SU-DHL-6 (cell line): ENCODE results near the gene EVX2.

Experiments used
- H2AFZ ChIP-seq: fragments of 200-600 bp; sonication (generic); 2 replicates; pipeline ENCODE4 v1.6.1; 2014; ENCODE audit warnings: low read depth, mild to moderate bottlenecking, moderate library complexity, mixed read lengths, antibody characterized with exemption, low read length; ENCODE audit not compliant: severe bottlenecking
- H3F3A ChIP-seq: fragments of 200-600 bp; shearing (Covaris generic); 2 replicates; pipeline ENCODE4 v1.6.0; 2016; ENCODE audit warnings: antibody characterized with exemption, mild to moderate bottlenecking; ENCODE audit not compliant: insufficient read depth
- H3K27ac ChIP-seq: fragments of 200-600 bp; sonication (generic); 2 replicates; pipeline ENCODE4 v1.5.1; 2016; ENCODE audit warnings: low read depth, mild to moderate bottlenecking, low read length, moderate library complexity, mixed read lengths
- H3K27me3 ChIP-seq: fragments of 200-600 bp; sonication (generic), shearing (Covaris generic); 2 replicates; pipeline ENCODE4 v1.6.0; 2014; ENCODE audit warnings: mild to moderate bottlenecking, low read length
- H3K36me3 ChIP-seq: fragments of 200-600 bp; sonication (generic); 2 replicates; pipeline ENCODE4 v1.6.1; 2014; ENCODE audit warnings: mild to moderate bottlenecking, low read length, mixed read lengths
- H3K4me2 ChIP-seq: fragments of 300-600, 200-600 bp; shearing (Covaris generic), sonication (generic); 2 replicates; pipeline ENCODE4 v1.6.0; 2014; ENCODE audit warnings: low read length, low read depth, mild to moderate bottlenecking; ENCODE audit not compliant: poor library complexity, severe bottlenecking
- H3K4me3 ChIP-seq: fragments of 200-600 bp; sonication (generic); 2 replicates; pipeline ENCODE4 v1.5.1; 2014; ENCODE audit warnings: antibody characterized with exemption, low read length, mild to moderate bottlenecking, mixed read lengths; ENCODE audit not compliant: insufficient read depth, poor library complexity, severe bottlenecking
- H3K79me2 ChIP-seq: fragments of 200-600 bp; sonication (generic); 2 replicates; pipeline ENCODE4 v1.6.1; 2014; ENCODE audit warnings: mild to moderate bottlenecking, low read length, moderate library complexity; ENCODE audit not compliant: insufficient read depth
- H3K9ac ChIP-seq: fragments of 200-600 bp; sonication (generic); 2 replicates; pipeline ENCODE4 v1.7.0; 2014; ENCODE audit warnings: mild to moderate bottlenecking, low read length
- H3K9me2 ChIP-seq: fragments of 200-600 bp; sonication (generic); replicated peaks from 2 replicates; pipeline ENCODE4 v1.6.1; 2014; ENCODE audit warnings: low read length; ENCODE audit not compliant: insufficient read depth
- H3K9me3 ChIP-seq: fragments of 200-600 bp; sonication (generic); 2 replicates; pipeline ENCODE4 v1.6.1; 2014; ENCODE audit warnings: low read length, mixed read lengths; ENCODE audit not compliant: insufficient read depth
- H4K20me1 ChIP-seq: fragments of 200-600 bp; sonication (generic); 2 replicates; pipeline ENCODE4 v1.6.1; 2014; ENCODE audit warnings: low read depth, mild to moderate bottlenecking, antibody characterized with exemption, low read length, moderate library complexity, mixed read lengths
- CTCF ChIP-seq: fragments of 200-600 bp; sonication (generic); IDR thresholded peaks from one replicate; pipeline ENCODE4 v1.5.1; 2017; ENCODE audit warnings: antibody characterized with exemption, mild to moderate bottlenecking, low read length, moderate library complexity; ENCODE audit not compliant: insufficient read depth, poor library complexity, severe bottlenecking
- EZH2phosphoT487 ChIP-seq: fragments of 200-600 bp; sonication (generic), shearing (Covaris generic); conservative IDR thresholded peaks from 2 replicates; pipeline ENCODE4 v1.6.1; 2018; ENCODE audit warnings: mild to moderate bottlenecking, antibody characterized with exemption, low read length, moderate library complexity, mixed read lengths

The EVX2 gene

GRCh38 chr2:176076796-176077195 lies 7.0 kb downstream of the EVX2 start:
- Histone ChIP-seq H3F3A (no peaks in the 10 kb centered on the region), H3K4me2 (no peak overlapping the region), H3K79me2 (no peaks in the 10 kb centered on the region), H2AFZ (no peak overlapping the region), H3K27me3 (no peaks in the 10 kb centered on the region), H3K36me3 (no peaks in the 10 kb centered on the region), H3K4me3 (no peak overlapping the region), H3K27ac (no peak overlapping the region), H3K9me2 (no peaks in the 10 kb centered on the region), H3K9ac (no peak overlapping the region), H3K9me3 (no peaks in the 10 kb centered on the region), H4K20me1 (no peaks in the 10 kb centered on the region)
- no peak for TF ChIP-seq CTCF
- TF ChIP-seq EZH2phosphoT487, result no peak

- no peaks in the 10 kb centered on the region for H3K36me3 ChIP-seq
- TF ChIP-seq CTCF, result no peak
- TF ChIP-seq EZH2phosphoT487, result no peak
- no peak overlapping the region for H2AFZ ChIP-seq
- no peaks in the 10 kb centered on the region for H3K9me2 ChIP-seq
- no peak overlapping the region for H3K27ac ChIP-seq
- H3K9me3 ChIP-seq, result no peaks in the 10 kb centered on the region
- no peak overlapping the region for H3K4me2 ChIP-seq
- H3K79me2 ChIP-seq, result no peaks in the 10 kb centered on the region
- no peak overlapping the region for H3K4me3 ChIP-seq
- H3K27me3 ChIP-seq, result no peaks in the 10 kb centered on the region
- no peaks in the 10 kb centered on the region for H3F3A ChIP-seq
- no peaks in the 10 kb centered on the region for H4K20me1 ChIP-seq
- H3K9ac ChIP-seq, result no peak overlapping the region
Observed at GRCh38 chr2:176076063-176076462, 7.7 kb downstream of the EVX2 start.

- no peaks in the 10 kb centered on the region for H3K36me3 ChIP-seq
- H3K27ac ChIP-seq, result no peak overlapping the region
- no peak overlapping the region for H3K9ac ChIP-seq
- no peak overlapping the region for H2AFZ ChIP-seq
- no peaks in the 10 kb centered on the region for H3K79me2 ChIP-seq
- H3K27me3 ChIP-seq, result no peaks in the 10 kb centered on the region
- no peak overlapping the region for H3K4me3 ChIP-seq
- no peaks in the 10 kb centered on the region for H3K9me3 ChIP-seq
- no peaks in the 10 kb centered on the region for H3K9me2 ChIP-seq
- no peaks in the 10 kb centered on the region for H4K20me1 ChIP-seq
- no peak for TF ChIP-seq EZH2phosphoT487
- no peak for TF ChIP-seq CTCF
- no peaks in the 10 kb centered on the region for H3F3A ChIP-seq
- H3K4me2 ChIP-seq, result no peak overlapping the region
Observed at GRCh38 chr2:176075481-176075880, 8.3 kb downstream of the EVX2 start.

DNA sequence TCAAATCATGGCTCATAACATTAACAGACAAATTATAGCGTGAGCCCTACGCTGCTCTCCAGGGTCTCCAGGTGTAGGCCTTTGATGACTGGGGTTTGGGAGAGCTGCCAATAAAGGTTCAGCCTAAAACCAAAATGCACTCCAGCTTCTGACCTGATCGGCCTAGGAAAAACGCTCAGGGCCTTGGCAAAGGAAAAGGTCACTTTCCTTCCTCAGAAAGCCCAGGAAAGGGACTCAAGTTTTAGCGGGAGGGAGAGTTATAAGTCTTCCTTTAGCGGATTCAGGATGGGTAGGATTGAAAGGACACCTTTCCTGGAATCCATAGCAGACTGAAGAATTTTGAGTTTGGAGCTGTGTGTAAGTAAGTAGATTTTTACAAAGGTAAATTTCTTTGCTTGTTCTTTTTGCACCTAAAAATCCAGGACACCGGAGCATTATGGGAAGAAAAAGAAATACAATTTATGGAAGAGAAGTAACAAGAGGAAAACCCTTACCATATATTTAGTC lies 8.8 kb downstream of the EVX2 start:
- no peak overlapping the region for H3K9ac ChIP-seq
- no peaks in the 10 kb centered on the region for H3K36me3 ChIP-seq
- H3K79me2 ChIP-seq, result no peaks in the 10 kb centered on the region
- H3K4me2 ChIP-seq, result no peak overlapping the region
- no peaks in the 10 kb centered on the region for H3F3A ChIP-seq
- H3K4me3 ChIP-seq, result no peak overlapping the region
- no peaks in the 10 kb centered on the region for H3K27me3 ChIP-seq
- TF ChIP-seq EZH2phosphoT487, result no peak
- TF ChIP-seq CTCF, result no peak
- H4K20me1 ChIP-seq, result no peaks in the 10 kb centered on the region
- no peaks in the 10 kb centered on the region for H3K9me3 ChIP-seq
- no peak overlapping the region for H2AFZ ChIP-seq
- H3K9me2 ChIP-seq, result no peaks in the 10 kb centered on the region
- no peak overlapping the region for H3K27ac ChIP-seq
